Peyer's patch (tissue), 4 donors: ENCODE data around the gene SASH1. TPM values are rescaled to one million over a fixed set of nuclear protein-coding genes. Genes with fewer than 3 reads are reported as not detected.

Experiments
- DNase-seq, 3 donors: peaks; one replicate each; pipeline ENCODE4 v3.0.0-alpha.2; 2017 to 2019
- H3K27ac ChIP-seq, 4 donors: fragments of 200-600 bp; sonication (generic); one replicate each; pipeline ENCODE4 v1.5.1; 2016 to 2019
- H3K27me3 ChIP-seq, 2 donors: fragments of 200-600 bp; sonication (generic); one replicate each; pipeline ENCODE4 v1.5.1; 2019
- H3K36me3 ChIP-seq, 3 donors: fragments of 200-600 bp; sonication (generic); one replicate each; pipeline ENCODE4 v1.5.1; 2016 to 2019
- H3K4me1 ChIP-seq, 4 donors: fragments of 200-600 bp; sonication (generic); one replicate each; pipeline ENCODE4 v1.5.1; 2016 to 2019
- H3K4me3 ChIP-seq, 4 donors: fragments of 200-600 bp; sonication (generic); 1 replicate in 3 of 4; 2 replicates in 1 of 4; pipeline ENCODE4 v1.5.1; 2016 to 2019; ENCODE audit warnings: mild to moderate bottlenecking in 1 of 4
- H3K9me3 ChIP-seq, 4 donors: fragments of 200-600 bp; sonication (generic); one replicate each; pipeline ENCODE4 v1.5.1; 2016 to 2019; ENCODE audit warnings: mild to moderate bottlenecking in 1 of 4
- POLR2A ChIP-seq, 2 donors: fragments of 450-650 bp; IDR thresholded peaks; one replicate each; pipeline ENCODE4 v1.5.1; 2017; ENCODE audit warnings: antibody characterized with exemption in 2 of 2, mild to moderate bottlenecking in 2 of 2, moderate library complexity in 2 of 2
- small RNA-seq, 2 donors: library from RNA; depleted of rRNA; stranded (forward); fragments of <200 nt; gene quantifications; one replicate each; pipeline ENCODE3, GENCODE V24; 2016
- total RNA-seq, 4 donors: library from RNA; depleted of rRNA; stranded (reverse); fragments of >200 nt; gene quantifications; one replicate each; pipeline ENCODE4 v1.1.0, GENCODE V29; 2016
- TF ChIP-seq, protein P1 (sequence below), 6 experiments: fragments of 450-650 bp in 4 of 6; fragments of 200-600 bp in 2 of 6; sonication (generic) in 1 of 6; IDR thresholded peaks; one replicate each; pipeline ENCODE4 v1.5.1; 2017 to 2019; ENCODE audit warnings: antibody characterized with exemption in 6 of 6, mild to moderate bottlenecking in 3 of 6, moderate library complexity in 1 of 6

The SASH1 gene
- total RNA-seq, 4 donors from 2014 or later: 17.2 to 141 (median 38.1) TPM

DNA sequence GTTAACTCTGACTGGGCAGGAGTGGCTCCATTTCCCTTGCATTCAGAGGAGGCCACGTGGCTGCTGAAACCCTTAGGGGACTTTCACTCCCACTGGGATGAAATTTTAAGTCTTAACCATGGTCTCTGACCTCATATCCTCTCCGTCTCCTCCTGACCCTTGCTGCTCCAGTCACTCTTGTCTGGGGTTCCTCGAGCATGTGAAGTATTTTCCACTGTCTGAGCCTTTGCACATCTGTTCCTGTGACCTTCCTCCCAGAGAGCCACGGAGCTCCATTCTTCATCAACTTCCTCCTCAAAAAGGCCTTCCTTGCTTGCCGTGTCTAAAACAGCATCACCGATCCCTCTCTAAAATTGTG, 251.2 kb downstream of the SASH1 start:
- Histone ChIP-seq H3K27ac (peak overlapping the region in 3 of 4 donors; percentile 5 to 80 (median 27)), H3K4me3 (no peak overlapping the region), H3K4me1 (peaks cover 0 to 6% (median 0%) of the 10 kb centered on the region in 4 donors), H3K27me3 (no peaks in the 10 kb centered on the region), H3K9me3 (no peaks in the 10 kb centered on the region), H3K36me3 (no peaks in the 10 kb centered on the region)
- DNase-seq: no peak
- TF ChIP-seq, protein P1, sequence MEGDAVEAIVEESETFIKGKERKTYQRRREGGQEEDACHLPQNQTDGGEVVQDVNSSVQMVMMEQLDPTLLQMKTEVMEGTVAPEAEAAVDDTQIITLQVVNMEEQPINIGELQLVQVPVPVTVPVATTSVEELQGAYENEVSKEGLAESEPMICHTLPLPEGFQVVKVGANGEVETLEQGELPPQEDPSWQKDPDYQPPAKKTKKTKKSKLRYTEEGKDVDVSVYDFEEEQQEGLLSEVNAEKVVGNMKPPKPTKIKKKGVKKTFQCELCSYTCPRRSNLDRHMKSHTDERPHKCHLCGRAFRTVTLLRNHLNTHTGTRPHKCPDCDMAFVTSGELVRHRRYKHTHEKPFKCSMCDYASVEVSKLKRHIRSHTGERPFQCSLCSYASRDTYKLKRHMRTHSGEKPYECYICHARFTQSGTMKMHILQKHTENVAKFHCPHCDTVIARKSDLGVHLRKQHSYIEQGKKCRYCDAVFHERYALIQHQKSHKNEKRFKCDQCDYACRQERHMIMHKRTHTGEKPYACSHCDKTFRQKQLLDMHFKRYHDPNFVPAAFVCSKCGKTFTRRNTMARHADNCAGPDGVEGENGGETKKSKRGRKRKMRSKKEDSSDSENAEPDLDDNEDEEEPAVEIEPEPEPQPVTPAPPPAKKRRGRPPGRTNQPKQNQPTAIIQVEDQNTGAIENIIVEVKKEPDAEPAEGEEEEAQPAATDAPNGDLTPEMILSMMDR (IDR thresholded peaks at IDR 0.05): no peak
- no peak for TF ChIP-seq POLR2A (IDR thresholded peaks at IDR 0.05)

DNA sequence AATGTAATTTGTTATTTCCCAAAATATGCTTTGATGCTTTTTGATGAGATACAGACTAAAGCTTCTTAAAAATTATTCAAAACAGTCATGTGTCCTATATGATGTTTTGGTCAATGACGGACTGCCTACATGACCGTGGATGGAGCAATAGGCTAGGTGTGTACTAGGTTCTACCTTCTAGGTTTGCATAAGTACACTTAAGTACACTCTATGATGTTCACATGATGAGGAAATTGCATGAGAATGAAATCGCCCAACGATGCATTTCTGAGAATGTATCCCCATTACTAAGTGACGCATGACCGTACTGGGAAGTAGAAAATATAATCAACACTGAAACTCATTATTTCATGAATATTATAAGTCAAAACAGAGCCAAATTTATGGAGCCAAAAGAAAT, 252.9 kb downstream of the SASH1 start:
- peaks cover 0 to 6% (median 0%) of the 10 kb centered on the region in 4 donors for H3K4me1 ChIP-seq
- H3K36me3 ChIP-seq: no peaks in the 10 kb centered on the region
- H3K27ac ChIP-seq: no peak overlapping the region
- H3K4me3 ChIP-seq: no peak overlapping the region
- H3K9me3 ChIP-seq: no peaks in the 10 kb centered on the region
- no peak for DNase-seq
- TF ChIP-seq, protein P1 (IDR thresholded peaks at IDR 0.05): no peak
- no peak for TF ChIP-seq POLR2A (IDR thresholded peaks at IDR 0.05)
- H3K27me3 ChIP-seq: no peaks in the 10 kb centered on the region

DNA sequence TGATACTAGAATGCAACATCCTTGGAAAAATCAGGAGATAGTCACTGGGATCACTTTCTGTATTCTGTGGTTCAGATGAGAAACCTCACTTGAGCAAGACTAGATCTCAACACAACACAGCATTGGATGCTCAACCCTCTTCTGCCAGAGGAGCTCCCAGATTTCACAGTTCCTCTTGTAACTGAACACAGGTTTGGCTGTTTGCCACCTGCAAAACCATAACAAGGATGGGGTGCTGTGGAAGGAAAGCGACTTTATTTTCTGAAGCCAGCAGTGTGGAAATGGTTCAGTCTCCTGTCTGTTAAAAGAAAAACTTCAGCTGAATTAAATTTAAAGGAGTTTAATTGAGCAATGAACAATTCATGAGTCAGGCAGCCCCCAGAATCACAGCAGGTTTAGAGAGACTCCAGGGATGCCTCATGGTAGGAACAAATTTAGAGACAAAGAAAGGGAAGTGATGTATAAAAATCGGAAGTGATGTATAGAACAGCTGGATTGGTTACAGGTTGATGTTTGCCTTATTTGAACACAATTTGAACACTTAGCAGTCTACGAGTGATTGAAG, 254.3 kb downstream of the SASH1 start:
- Histone ChIP-seq H3K9me3 (no peaks in the 10 kb centered on the region), H3K27ac (no peak overlapping the region), H3K36me3 (no peaks in the 10 kb centered on the region), H3K4me1 (peaks cover 0 to 6% (median 0%) of the 10 kb centered on the region in 4 donors), H3K4me3 (no peak overlapping the region), H3K27me3 (no peaks in the 10 kb centered on the region)
- TF ChIP-seq, protein P1 (IDR thresholded peaks at IDR 0.05): no peak
- no peak for TF ChIP-seq POLR2A (IDR thresholded peaks at IDR 0.05)
- no peak for DNase-seq

DNA sequence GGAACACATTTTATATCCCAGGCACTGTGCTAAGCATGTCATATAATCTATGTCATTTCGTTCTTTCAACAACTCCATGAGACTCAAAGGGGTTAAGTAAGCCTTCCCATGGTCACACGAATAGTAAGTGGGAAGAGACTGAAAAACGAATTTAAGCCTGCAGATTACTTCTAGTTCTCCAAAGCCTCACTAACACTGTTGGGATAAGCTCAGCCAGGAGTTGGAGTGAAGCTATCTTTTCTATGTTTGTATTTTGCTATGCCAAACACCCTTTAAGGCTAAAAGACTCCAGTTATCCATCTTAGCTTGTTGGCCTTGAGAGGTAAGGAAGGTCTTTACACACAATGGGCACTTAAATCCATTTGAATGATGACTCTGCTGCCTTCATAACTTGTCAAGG, 256.1 kb downstream of the SASH1 start:
- Histone ChIP-seq H3K4me1 (peaks cover 0 to 1% (median 0%) of the 10 kb centered on the region in 4 donors), H3K27ac (peak overlapping the region in 1 of 4 donors; percentile 14), H3K9me3 (no peaks in the 10 kb centered on the region), H3K4me3 (no peak overlapping the region), H3K36me3 (no peaks in the 10 kb centered on the region), H3K27me3 (no peaks in the 10 kb centered on the region)
- TF ChIP-seq POLR2A (IDR thresholded peaks at IDR 0.05): no peak
- TF ChIP-seq, protein P1 (IDR thresholded peaks at IDR 0.05): no peak
- no peak for DNase-seq

DNA sequence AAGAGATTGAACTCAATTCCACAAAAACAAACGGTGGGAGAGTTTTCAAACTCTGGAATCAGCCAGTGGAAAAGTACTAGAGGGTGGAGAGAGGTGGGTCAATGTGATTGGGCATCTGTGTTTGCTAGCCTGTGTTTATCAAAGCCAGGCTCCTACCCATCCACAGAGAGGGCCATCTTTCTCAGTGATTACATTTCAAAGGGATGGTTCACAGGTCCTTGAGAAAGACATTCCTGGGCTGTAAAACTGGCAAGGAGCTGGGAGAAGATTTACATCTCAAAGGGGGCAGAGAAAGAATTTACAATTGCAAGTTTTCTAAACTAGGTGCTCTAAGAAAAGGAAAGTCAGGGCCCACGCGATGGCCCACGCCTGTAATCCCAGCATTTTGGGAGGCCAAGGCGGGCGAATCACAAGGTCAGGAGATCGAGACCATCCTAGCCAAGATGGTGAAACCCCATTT, 257.4 kb downstream of the SASH1 start:
- H3K4me1 ChIP-seq: no peaks in the 10 kb centered on the region
- no peaks in the 10 kb centered on the region for H3K27me3 ChIP-seq
- TF ChIP-seq, protein P1 (IDR thresholded peaks at IDR 0.05): no peak
- no peak for TF ChIP-seq POLR2A (IDR thresholded peaks at IDR 0.05)
- no peaks in the 10 kb centered on the region for H3K36me3 ChIP-seq
- no peak for DNase-seq
- peak overlapping the region in 1 of 4 donors; percentile 14 for H3K27ac ChIP-seq
- no peaks in the 10 kb centered on the region for H3K9me3 ChIP-seq
- H3K4me3 ChIP-seq: no peak overlapping the region

Small RNA genes lying within 50 kb of the gene (small RNA-seq; reads per million reads assigned to genes)
- gene SNRPEP6: 0 reads per million in 2 donors
